GM21528 (cell line): ENCODE data around the gene DNAJC16.
"Not testable (repeated sequence)": the region's sequence is repeated elsewhere in the genome, so short reads cannot be mapped to it uniquely, and the experiment has no call there.

Experiments
- ATAC-seq: cut with Tn5 transposase; IDR thresholded peaks from one replicate; pipeline ENCODE4 v1.9.1; 2021; ENCODE audit warnings: mild to moderate bottlenecking, moderate library complexity; ENCODE audit not compliant: unreplicated experiment, low FRiP score

Gene DNAJC16

DNA sequence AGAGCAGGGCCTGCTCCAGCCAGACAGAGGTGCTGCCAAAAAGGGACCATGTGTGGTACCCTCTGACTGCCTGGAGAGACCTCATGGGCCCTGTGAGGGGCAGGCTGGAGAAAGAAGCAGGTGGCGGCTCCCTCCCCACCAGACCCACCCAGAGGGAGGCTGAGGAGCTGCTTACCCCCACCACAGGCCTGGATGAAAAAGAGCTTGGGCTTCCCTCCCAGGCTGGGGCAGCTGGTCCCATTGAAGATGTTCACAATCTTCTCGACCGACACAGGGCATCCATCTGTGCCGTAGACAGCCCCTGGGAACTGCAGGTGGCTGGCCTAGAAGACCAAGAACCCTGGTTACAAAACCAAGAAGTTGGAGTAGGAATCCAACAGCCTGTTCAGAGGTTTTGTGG is 22.2 kb upstream of the DNAJC16 start:
- no peak for ATAC-seq

DNA sequence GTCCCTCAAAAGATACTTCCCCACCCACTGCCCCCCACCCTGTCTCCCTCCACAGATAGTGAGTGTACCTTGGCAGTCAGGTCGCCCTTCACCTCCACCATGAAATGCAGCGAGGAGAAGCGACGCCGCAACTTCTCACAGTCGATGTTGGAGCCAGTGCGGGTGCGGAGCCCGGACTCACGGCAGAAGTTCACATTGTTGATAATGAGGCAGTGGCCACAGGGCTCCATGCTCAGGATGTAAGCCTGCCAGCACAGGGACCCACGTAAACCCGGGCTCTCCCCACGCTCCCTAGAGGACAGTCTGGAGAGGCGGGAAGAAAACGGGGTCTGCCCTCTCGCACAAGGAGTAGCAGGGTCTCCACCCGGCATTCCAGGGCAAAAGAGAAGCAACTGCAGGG is 19.8 kb upstream of the DNAJC16 start:
- ATAC-seq: no peak

DNA sequence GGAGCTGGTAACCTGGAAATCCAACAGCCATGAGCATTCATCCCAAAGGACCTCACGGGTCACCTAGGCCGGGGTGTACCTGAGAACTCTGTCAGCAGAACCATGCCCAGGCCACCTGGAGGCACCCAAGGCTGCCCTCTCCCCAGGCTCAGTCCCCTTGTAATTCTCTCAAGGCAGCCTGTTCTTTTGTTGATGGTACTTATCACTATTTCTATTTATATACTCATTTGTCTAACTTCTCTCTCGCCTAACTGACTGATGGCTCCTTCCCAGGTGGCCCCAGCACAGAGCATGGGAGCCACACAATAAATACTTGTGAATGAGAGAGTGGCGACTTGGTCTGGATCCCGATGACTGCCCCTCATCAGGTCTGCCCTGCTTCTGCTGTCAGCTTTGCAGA is 19.4 kb upstream of the DNAJC16 start:
- ATAC-seq: no peak

DNA sequence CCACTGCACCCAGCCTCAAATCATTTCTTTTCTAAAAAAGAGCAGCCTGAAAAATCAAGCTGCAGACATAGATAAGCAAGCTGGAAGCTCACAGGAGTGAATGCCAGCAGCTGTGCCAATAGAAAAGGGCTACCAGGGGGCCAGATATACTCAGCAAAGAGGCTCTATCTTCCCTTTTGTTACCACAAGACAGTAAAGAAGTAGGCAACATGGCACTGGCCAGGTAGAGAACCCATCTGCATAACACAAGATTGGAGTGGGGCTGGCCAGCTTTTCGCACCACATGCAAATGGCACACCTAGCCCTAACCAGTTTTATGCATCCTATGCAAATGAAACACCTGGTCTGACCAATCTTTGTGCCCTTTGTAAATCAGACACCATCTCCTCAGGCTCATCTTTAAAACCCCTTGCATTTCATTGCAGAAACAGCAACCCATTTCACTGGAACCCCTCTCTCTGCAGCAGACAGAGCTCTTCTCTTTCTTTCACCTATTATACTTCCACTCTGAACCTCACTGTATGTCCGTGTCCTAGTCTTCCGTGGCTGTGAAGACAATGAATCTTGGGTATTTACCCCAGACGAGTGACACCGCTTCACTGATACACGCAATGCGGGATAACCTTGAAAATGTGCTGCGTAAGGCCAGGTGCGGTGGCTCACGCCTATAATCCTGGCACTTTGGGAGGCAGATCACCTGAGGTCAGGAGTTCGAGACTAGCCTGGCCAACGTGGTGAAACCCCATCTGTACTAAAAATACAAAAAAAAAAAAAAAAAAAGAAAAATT is 17.8 kb upstream of the DNAJC16 start:
- ATAC-seq: no peak

DNA sequence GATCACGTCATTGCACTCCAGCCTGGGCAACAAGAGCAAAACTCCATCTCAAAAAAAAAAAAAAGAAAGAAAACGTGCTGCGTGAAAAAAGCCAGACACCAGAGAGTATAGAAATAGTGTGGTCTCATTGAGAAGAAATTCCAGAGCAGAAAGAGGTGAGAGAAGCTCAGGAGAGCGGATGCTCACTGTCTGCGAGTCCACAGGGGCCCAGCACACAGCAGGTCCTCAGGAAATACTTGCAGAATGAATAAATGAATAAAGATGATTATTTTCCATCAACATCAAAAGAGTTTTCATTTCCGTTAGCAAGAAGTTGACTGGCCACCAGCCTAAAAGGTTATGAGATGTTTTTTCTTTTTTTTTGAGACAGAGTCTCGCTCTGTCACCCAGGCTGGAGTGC is 17.1 kb upstream of the DNAJC16 start:
- ATAC-seq: no peak

DNA sequence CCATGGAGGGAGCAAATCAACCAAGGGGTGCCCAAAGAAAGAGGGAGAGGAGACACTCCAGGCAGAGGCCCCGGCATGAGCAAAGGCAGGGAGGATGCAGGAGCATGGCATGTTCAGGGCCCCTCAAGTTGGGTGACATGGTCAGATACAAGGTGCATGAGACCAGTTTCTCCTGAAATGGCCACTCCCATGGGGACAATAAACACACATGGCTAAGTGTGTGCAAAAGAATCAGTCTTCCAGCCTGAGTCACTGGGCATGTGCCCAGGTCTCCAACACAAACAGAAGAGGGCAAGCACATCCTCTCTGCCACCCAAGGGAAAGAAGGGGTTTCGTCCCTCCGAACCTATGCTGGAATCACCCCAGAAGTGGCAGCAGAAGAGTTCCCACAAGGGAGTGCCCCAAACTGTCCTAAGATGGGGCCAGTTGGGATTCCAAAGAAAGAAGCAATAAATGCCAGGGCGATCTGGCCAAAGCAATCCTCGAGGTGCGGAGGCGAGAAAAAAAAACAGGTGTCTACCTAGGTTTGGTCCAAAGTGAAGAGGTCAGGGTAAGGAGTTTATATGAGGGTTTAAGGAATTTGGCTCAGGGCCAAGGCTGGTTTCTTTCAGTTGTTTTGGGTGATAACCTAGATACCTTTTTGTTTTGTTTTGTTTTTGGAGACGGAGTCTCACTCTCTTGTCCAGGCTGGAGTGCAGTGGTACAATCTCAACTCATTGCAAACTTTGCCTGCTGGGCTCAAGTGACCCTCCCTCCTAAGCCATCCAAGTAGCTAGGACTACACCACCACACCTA is 15.8 kb upstream of the DNAJC16 start:
- ATAC-seq: no peak

DNA sequence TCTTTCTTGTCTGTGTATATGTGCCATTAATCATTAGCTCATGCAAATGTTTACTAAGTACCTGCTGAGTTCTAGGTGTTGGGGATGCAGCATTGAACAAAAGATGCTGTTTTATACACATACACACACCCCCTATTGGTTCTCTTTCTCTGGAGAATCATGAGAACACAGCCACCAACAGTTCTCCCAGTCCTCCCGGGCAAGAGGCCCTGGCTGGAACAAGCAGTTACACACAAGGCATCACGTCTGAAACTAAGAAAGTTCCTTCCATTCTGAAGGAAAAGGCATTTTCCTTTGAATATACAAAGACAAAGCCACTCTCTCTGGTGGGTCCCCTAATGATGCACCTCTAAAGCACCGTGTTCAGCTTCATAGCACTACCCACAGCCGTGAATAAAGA is 13.5 kb upstream of the DNAJC16 start:
- no peak for ATAC-seq

DNA sequence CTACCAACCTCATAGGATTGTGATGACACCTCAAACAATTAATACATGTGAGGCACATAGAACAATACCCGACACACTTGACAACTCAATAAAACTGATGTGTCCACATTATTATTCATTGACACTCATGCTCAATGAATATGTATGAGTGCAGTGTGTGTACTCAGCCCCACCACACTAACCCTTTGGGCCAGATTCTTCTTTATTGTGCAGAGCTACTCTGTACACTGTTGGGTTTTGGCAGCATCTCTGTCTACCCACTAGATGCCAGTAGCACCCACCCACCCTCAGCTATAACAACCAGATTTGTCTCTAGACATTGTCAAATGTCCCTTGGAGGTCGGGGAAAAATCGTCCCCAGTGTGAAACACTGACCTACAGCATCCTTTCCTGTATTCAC is 12.7 kb upstream of the DNAJC16 start:
- no peak for ATAC-seq

DNA sequence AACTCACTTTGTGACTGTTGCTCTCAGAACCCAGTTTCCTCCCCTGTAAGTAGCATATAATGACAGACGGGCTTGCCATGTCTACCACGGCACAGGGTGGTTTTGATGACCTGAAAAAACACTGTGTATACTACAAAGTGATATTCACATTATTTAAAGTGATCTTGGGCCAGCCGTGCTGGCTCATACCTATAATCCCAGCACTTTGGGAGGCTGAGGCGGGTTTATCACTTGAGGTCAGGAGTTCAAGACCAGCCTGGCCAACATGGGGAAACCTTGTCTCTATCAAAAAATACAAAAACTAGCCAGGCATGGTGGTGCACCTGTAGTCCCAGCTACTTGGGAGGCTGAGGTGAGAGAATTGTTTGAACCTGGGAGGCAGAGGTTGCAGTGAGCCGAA is 12.1 kb upstream of the DNAJC16 start:
- not testable (repeated sequence) for ATAC-seq

DNA sequence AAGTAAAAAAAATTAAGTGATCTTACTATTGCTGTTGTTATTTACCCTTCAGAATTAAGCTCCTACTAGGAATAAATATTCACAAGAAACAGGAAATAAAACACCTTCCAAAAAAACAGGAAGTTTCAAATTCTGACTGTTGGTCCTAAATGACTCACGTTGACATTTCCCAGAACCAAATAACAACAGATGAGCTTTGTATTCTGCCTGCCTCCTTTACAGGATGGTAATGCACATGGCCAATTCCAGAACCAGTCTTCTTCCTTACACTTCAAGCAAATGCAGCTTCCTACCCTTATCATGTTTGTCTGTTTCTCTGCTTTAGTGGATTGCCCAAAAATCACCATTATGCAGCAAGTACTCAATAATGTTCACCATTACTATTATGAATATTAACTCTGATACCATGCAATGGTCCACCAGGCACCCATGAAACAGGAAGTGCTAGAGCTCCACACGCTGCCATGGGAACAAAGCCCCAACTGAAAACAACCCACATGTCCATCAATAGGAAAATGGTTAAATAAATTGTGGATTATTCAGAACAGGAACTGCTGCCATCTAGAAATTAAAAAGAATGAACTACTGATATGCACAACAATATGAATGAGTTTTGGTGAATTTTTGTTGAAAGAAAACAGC is 11.5 kb upstream of the DNAJC16 start:
- ATAC-seq: no peak

DNA sequence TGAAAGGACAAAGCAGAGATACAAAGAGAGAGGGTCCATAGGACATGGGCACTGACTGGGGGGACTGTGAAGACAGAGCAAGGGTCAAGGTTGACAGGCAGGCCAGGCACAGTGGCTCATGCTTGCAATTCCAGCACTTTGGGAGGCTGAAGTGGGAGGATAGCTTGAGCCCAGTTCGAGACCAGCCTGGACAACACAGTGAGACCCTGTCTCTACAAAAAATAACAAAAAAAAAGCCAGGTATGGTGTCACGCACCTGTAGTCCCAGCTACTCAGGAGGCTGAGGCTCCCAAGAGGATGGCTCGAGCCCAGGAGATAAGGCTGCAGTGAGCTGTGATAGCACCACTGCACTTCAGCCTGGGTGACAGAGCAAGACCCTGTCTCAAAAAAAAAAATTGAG is 7.0 kb upstream of the DNAJC16 start:
- ATAC-seq: no peak

DNA sequence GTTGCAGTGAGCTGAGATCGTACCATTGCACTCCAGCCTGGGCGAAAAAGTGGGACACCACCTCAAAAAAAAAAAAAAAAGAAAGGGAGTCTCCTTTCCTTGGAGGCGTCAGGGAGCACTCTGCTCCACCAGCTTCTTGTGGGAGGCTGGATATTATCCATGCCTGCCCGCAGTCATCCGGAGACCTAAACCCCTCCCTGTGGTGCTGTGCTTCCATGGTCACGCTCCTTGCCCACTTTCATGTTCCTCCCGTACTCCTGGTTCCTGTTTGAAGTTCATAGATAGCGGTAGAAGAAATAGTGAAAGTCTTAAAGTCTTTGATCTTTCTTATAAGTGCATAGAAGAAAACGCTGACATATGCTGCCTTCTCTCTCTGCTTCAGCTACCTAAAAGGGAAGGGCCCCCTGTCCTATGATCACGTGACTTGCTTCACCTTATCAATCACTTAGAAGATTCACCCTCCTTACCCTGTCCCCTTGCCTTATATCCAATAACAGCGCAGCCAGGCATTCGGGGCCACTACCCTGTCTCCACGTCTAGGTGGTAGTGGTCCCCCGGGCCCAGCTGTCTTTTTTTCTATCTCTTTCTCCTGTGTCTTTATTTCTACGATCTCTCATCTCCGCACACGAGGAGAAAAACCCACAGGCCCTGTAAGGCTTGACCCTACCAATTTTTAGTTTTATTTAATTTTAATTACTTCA is 5.3 kb upstream of the DNAJC16 start:
- ATAC-seq: not testable (repeated sequence)

DNA sequence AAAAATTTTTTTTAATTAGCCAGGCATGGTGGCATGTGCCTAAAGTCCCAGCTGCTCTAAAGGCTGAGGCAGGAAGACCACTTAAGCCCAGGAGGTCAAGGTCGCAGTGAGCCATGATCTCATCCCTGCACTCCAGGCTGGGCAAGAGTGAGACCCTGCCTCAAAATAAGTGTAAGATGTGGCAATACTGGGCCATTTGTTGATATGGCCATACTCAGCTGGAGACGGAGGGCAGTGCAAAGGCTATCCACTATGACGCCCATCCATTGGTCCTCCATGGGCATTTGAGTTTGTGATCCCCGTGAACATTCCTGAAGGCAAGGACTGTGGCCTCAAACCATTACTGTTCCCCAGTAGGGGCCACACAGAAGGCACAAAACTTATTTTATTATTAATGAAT is 4.1 kb upstream of the DNAJC16 start:
- no peak for ATAC-seq

DNA sequence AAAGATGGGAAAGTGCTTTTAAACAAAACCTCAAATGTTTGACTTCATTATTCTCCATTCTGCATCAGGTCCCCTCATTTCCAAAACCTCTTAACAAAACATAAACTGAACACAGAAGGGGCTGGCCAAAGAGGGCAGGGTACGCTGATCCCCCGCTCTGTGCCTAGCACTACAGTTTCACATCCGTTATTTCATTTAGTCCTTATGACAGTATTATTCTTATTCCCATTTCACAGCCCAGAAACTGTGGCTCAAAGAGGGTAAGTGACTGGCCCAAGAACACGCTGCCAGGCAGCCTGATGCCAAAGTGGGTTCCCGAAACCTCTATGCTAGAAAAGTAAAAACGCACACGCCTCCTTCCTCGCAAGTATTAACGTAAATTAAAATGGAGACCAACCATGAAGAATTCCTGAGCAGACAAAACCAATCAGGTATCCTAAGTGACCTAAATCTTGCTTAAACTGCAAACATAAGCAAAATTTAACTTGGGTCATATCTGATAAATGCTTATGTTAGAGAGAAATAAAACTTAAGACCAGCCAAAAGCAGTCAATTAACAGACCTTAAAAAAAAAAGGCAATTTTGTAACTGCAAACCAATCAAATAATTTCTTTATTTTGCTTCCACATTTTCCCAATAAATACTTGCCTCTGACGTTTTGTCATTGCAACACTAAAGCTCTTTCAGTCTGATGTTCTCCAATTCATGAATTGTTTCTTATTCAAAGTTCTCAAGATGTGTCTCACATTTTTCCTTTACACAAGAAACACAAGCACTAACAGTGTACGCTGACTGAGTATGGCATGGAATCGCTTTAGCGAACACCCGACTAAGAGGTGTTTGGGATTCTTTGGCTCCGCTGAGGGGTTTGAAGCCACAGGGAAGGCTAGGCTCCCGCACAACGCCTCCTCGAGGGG is 3.3 kb upstream of the DNAJC16 start:
- ATAC-seq: no peak

DNA sequence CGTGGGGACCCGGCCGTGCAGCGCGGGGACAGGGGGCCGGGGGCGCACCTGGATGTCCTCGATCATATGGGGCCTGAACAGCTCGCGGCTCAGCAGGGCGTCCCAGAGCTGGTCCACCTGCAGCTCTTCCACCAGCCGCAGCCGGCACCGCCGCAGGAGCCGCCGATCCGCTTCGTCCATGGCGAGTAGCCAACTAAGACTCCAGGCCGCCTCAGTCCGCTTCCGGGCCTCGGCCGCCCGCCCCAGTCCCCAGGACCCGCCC is 2.7 kb upstream of the DNAJC16 start, which contains the start of gene CASP9:
Gene CASP9 (minus strand): TSS at position 195 of the 262 bp plus-strand sequence. CDS start 15 bp downstream, at position 180.
- ATAC-seq: no peak

DNA sequence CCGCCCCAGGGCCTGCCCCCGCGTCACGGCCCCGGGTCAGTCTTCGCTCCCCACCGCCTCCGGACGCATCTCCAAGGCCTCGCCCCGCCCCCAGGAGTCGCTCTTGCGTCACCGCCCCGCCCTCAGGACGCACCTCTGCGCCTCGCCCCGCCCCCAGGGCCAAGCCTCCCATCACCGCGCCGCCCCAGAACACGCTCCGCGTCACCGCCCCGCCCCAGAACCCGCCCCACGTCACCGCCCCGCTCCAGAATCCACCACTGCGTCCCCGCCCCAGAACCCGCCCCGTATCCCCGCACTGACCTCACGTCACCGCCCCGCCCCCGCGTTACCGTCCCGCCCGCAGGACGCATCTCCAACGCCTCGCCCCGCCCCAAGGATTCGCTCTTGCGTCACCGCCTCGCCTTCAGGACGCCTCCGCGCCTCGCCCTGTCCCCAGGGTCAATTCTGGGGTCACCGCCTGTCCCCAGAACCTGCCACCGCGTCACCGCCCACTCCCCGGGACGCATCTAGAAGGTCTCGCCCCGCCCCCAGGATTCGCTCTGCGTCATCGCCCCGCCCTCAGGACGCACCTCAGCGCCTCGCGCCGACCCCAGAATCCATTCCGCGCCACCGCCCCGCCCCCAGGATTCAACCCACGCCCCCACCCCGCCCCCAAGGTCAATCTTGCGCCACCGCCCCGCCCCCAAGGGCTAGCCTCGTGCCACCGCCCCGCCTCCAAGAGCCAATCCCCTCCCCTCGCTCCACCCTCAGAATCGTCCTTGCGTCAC is 2.2 kb upstream of the DNAJC16 start:
- ATAC-seq: peak; percentile 54

DNA sequence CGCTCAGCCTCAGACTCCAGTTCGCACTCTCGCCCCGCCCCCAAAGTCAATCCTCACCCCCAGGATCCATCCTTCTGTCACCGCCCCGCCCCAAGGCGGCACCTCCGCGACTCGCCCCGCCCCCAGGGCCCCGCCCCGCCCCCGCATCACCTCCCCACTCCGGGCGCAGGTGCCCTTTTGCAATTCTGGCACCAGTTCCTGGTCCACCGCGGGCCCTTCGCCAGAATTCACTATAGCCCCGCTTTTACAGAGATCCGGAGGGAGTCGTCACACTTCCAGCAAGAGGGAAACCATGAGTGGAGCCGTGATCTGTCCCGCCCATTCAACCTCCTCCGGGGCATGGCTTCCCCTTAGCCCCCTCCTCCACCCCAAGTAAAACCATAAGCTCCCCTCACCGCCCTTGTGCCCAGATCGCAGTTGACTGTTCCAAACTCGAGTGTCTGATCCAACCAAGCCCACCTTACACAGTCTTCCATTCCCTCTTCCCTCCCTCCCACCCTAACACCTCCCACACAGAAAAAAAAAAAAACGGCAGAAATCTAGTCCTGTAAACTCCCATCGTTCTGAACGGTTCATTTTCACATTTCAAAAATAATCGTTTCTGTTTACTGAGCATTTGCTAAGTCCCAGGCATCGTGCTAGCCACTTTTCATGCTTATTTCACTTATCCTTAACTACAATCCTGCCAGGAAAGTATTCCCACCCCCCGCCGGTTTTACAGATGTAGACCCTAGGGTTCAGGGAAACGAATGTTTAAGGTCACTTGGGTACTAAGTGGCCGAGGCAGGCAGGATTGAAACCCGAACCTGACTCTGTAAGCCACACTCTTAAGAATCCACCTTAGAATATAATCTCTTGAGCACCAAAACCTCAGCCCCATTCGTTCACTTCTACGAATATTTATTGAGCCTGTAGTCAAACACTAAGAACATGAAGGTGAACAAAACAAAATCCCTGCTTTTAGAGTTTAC is 1.3 kb upstream of the DNAJC16 start:
- peak; percentile 3 for ATAC-seq

DNA sequence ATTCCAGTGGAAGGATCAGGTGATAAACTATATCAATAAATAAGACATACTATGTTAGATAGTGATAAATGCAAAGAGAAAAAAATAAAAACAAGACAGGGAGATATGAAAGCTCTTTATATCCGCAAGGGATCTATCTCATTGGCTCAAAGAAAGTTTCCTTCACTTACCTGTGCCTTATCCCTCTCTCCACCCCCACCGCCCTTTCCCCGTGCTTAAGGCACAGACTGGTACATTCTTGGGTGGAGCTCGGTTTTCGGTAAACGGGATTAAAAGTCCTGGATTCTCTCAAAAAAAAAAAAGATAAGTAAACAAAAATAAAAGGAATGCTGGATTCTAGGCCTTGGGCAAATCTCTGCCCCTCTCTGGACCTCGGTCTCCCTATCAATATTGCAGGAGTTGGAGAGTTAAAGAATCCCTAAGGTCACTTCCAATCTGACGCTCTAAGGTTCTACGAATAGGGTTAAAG is 593 bp upstream of the DNAJC16 start:
- no peak for ATAC-seq
